HEK293 (cell line): ENCODE results near the gene PHF23.

Source experiments
- MYNN ChIP-seq: fragments of 450-650 bp; formaldehyde crosslinking; IDR thresholded peaks from 2 replicates; pipeline ENCODE4 v1.5.1; 2016; ENCODE audit warnings: missing biosample characterization, missing genetic modification characterization, borderline replicate concordance
- SETDB1 ChIP-seq: IDR thresholded peaks from one replicate; pipeline ENCODE4 v1.6.1; 2017; ENCODE audit warnings: mild to moderate bottlenecking, low read length, moderate library complexity, mixed read lengths; ENCODE audit not compliant: insufficient read length
- ZNF121 ChIP-seq: fragments of 450-650 bp; formaldehyde crosslinking; IDR thresholded peaks from 2 replicates; pipeline ENCODE4 v1.5.1; 2016; ENCODE audit warnings: missing biosample characterization, missing genetic modification characterization
- ZNF239 ChIP-seq: fragments of 450-650 bp; formaldehyde crosslinking; IDR thresholded peaks from 2 replicates; pipeline ENCODE4 v1.5.1; 2016; ENCODE audit warnings: missing biosample characterization, missing genetic modification characterization
- ZNF24 ChIP-seq: fragments of 450-650 bp; formaldehyde crosslinking; IDR thresholded peaks from 2 replicates; pipeline ENCODE4 v1.5.1; 2016; ENCODE audit warnings: missing biosample characterization, missing genetic modification characterization
- ZNF274 ChIP-seq, 2 experiments: fragments of 200-500 bp in 1 of 2; fragments of 450-650 bp in 1 of 2; sonication (Bioruptor generic) in 1 of 2; formaldehyde crosslinking in 1 of 2; IDR thresholded peaks; 2 replicates each; pipeline versions ENCODE4 v1.5.1 to v1.6.1; 2014 to 2016; ENCODE audit warnings: borderline replicate concordance in 1 of 2, inconsistent platforms in 1 of 2, low read length in 1 of 2, missing biosample characterization in 1 of 2, missing genetic modification characterization in 1 of 2
- ZNF324 ChIP-seq: fragments of 450-650 bp; formaldehyde crosslinking; IDR thresholded peaks from 2 replicates; pipeline ENCODE4 v1.5.1; 2016; ENCODE audit warnings: missing biosample characterization, missing genetic modification characterization
- ZNF530 ChIP-seq: fragments of 450-650 bp; formaldehyde crosslinking; IDR thresholded peaks from 2 replicates; pipeline ENCODE4 v1.5.1; 2016; ENCODE audit warnings: low read depth, missing biosample characterization, missing genetic modification characterization
- ZNF670 ChIP-seq: fragments of 450-650 bp; formaldehyde crosslinking; IDR thresholded peaks from 2 replicates; pipeline ENCODE4 v1.5.1; 2016; ENCODE audit warnings: missing biosample characterization, missing genetic modification characterization, low read depth
- ZNF777 ChIP-seq: fragments of 450-650 bp; formaldehyde crosslinking; IDR thresholded peaks from 2 replicates; pipeline ENCODE4 v1.5.1; 2017; ENCODE audit warnings: missing biosample characterization, missing genetic modification characterization, borderline replicate concordance
- TF ChIP-seq, protein P1 (sequence below): fragments of 450-650 bp; formaldehyde crosslinking; IDR thresholded peaks from 2 replicates; pipeline ENCODE4 v1.5.1; 2016; ENCODE audit warnings: missing biosample characterization, missing genetic modification characterization
- TF ChIP-seq, protein P2 (sequence below): fragments of 450-650 bp; formaldehyde crosslinking; IDR thresholded peaks from 2 replicates; pipeline ENCODE4 v1.5.1; 2016; ENCODE audit warnings: missing biosample characterization, missing genetic modification characterization, borderline replicate concordance
- TF ChIP-seq, protein P3 (sequence below): fragments of 450-650 bp; formaldehyde crosslinking; IDR thresholded peaks from 2 replicates; pipeline ENCODE4 v1.5.1; 2016; ENCODE audit warnings: missing biosample characterization, missing genetic modification characterization

DNA sequence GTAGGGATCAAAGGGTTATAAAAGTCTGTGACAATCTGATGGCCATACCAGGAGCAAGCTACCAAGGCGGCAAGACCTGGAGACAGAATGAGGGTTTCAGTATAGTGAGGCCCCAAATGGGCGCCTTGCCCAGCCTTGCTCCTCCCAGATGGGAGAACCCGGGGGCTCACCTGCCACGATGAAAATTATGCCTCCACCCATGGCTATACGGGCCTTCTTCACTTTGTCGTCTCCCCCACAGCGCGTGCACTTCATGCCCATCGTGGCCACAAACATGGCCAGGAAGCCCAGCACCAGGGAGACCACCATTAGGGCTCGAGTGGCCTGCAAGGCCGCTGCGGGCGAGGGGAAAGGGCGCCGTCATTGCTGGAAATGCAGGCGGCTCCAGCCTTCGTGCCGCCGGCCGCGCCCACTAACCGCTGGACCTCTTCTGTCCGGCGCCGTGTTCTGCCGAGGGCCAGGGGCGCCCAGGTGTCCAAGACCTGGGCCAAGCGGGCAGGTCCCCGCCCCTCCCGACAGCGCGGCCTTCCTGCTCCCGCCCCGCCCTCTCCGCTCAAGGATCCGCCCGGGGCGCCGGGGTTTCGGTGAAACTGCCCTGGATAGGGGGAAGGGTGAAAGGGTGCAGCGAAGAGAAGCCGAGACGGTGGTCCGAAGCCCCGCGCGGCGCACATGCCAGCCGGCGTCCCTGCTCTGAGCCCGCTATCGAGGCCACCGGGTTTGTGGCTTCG is 21.6 kb upstream of the PHF23 start:
- TF ChIP-seq, protein P1, sequence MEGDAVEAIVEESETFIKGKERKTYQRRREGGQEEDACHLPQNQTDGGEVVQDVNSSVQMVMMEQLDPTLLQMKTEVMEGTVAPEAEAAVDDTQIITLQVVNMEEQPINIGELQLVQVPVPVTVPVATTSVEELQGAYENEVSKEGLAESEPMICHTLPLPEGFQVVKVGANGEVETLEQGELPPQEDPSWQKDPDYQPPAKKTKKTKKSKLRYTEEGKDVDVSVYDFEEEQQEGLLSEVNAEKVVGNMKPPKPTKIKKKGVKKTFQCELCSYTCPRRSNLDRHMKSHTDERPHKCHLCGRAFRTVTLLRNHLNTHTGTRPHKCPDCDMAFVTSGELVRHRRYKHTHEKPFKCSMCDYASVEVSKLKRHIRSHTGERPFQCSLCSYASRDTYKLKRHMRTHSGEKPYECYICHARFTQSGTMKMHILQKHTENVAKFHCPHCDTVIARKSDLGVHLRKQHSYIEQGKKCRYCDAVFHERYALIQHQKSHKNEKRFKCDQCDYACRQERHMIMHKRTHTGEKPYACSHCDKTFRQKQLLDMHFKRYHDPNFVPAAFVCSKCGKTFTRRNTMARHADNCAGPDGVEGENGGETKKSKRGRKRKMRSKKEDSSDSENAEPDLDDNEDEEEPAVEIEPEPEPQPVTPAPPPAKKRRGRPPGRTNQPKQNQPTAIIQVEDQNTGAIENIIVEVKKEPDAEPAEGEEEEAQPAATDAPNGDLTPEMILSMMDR, result no peak
- no peak for TF ChIP-seq ZNF274 (IDR thresholded peaks at IDR 0.05; ENCODE audit: low read length)
- TF ChIP-seq ZNF274 (tag by site-specific recombination; IDR thresholded peaks at IDR 0.05; ENCODE audit: borderline replicate concordance), result no peak
- no peak for TF ChIP-seq ZNF121 (tag by site-specific recombination)
- no peak for TF ChIP-seq ZNF670 (tag by site-specific recombination)
- TF ChIP-seq ZNF777 (tag by site-specific recombination), result no peak
- no peak for TF ChIP-seq ZNF530 (tag by site-specific recombination)
- TF ChIP-seq ZNF324 (tag by site-specific recombination), result no peak
- no peak for TF ChIP-seq ZNF239 (tag by site-specific recombination)
- no peak for TF ChIP-seq ZNF24
- TF ChIP-seq, protein P2, sequence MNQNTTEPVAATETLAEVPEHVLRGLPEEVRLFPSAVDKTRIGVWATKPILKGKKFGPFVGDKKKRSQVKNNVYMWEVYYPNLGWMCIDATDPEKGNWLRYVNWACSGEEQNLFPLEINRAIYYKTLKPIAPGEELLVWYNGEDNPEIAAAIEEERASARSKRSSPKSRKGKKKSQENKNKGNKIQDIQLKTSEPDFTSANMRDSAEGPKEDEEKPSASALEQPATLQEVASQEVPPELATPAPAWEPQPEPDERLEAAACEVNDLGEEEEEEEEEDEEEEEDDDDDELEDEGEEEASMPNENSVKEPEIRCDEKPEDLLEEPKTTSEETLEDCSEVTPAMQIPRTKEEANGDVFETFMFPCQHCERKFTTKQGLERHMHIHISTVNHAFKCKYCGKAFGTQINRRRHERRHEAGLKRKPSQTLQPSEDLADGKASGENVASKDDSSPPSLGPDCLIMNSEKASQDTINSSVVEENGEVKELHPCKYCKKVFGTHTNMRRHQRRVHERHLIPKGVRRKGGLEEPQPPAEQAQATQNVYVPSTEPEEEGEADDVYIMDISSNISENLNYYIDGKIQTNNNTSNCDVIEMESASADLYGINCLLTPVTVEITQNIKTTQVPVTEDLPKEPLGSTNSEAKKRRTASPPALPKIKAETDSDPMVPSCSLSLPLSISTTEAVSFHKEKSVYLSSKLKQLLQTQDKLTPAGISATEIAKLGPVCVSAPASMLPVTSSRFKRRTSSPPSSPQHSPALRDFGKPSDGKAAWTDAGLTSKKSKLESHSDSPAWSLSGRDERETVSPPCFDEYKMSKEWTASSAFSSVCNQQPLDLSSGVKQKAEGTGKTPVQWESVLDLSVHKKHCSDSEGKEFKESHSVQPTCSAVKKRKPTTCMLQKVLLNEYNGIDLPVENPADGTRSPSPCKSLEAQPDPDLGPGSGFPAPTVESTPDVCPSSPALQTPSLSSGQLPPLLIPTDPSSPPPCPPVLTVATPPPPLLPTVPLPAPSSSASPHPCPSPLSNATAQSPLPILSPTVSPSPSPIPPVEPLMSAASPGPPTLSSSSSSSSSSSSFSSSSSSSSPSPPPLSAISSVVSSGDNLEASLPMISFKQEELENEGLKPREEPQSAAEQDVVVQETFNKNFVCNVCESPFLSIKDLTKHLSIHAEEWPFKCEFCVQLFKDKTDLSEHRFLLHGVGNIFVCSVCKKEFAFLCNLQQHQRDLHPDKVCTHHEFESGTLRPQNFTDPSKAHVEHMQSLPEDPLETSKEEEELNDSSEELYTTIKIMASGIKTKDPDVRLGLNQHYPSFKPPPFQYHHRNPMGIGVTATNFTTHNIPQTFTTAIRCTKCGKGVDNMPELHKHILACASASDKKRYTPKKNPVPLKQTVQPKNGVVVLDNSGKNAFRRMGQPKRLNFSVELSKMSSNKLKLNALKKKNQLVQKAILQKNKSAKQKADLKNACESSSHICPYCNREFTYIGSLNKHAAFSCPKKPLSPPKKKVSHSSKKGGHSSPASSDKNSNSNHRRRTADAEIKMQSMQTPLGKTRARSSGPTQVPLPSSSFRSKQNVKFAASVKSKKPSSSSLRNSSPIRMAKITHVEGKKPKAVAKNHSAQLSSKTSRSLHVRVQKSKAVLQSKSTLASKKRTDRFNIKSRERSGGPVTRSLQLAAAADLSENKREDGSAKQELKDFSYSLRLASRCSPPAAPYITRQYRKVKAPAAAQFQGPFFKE (tag by site-specific recombination), result no peak
- no peak for TF ChIP-seq SETDB1
- TF ChIP-seq, protein P3, sequence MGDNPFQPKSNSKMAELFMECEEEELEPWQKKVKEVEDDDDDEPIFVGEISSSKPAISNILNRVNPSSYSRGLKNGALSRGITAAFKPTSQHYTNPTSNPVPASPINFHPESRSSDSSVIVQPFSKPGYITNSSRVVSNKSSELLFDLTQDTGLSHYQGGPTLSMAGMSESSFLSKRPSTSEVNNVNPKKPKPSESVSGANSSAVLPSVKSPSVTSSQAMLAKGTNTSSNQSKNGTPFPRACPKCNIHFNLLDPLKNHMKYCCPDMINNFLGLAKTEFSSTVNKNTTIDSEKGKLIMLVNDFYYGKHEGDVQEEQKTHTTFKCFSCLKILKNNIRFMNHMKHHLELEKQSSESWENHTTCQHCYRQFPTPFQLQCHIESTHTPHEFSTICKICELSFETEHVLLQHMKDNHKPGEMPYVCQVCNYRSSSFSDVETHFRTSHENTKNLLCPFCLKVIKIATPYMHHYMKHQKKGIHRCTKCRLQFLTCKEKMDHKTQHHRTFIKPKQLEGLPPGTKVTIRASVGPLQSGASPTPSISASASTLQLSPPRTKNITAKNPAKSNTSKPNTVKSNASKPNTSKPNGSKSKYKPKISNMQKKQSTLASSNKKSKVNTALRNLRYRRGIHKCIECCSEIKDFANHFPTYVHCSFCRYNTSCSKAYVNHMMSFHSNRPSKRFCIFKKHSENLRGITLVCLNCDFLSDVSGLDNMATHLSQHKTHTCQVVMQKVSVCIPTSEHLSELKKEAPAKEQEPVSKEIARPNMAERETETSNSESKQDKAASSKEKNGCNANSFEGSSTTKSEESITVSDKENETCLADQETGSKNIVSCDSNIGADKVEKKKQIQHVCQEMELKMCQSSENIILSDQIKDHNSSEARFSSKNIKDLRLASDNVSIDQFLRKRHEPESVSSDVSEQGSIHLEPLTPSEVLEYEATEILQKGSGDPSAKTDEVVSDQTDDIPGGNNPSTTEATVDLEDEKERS (tag by site-specific recombination), result no peak
- no peak for TF ChIP-seq MYNN (tag by site-specific recombination)
